ENCODE data around the gene BPIFA1. TPM values are rescaled to one million over a fixed set of nuclear protein-coding genes. Genes with fewer than 3 reads are reported as not detected.

The BPIFA1 gene
- total and polyA plus RNA-seq, 2 of the 8 experiments (the other 6 are each of a cell fraction or from before 2014, with no cell fraction given) = not detected

DNA sequence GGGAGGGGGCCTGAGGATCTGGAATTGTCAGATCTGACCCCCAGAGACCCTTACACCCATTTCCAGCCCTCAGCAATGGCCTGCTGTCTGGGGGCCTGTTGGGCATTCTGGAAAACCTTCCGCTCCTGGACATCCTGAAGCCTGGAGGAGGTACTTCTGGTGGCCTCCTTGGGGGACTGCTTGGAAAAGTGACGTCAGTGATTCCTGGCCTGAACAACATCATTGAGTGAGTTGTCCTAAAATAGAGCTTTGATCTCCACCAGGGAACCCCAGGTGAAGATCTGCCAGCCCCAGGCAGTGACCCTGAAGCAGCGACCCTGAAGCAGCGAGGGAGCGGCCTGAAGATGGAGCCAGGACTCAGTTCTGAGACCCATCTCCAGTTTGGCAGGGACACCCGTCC is 2.2 kb downstream of the BPIFA1 start:
- H4K5ac ChIP-seq (ENCODE audit: insufficient read length, low read depth, low read length) = no peak overlapping the region
- H2BK15ac ChIP-seq (ENCODE audit: low read length) = no peak overlapping the region
- H3K4me2 ChIP-seq (ENCODE audit: insufficient read depth in 1 of 2, low read depth in 2 of 2, low read length in 2 of 2) = no peak overlapping the region
- H3K18ac ChIP-seq (ENCODE audit: extremely low read depth, low read length) = no peak overlapping the region
- H3K23ac ChIP-seq (ENCODE audit: insufficient read length) = no peak overlapping the region
- H3K9ac ChIP-seq (replicated peaks in 1 of 4; ENCODE audit: extremely low read depth in 1 of 4, low read depth in 3 of 4, low read length in 3 of 4) = no peak overlapping the region
- H3K4me1 ChIP-seq (replicated peaks in 1 of 4; ENCODE audit: control insufficient read depth in 3 of 4, insufficient read depth in 4 of 4, low read length in 3 of 4) = no peaks in the 10 kb centered on the region
- H2BK20ac ChIP-seq (ENCODE audit: low read length) = no peak overlapping the region
- no peaks in the 10 kb centered on the region for H4K20me1 ChIP-seq (replicated peaks in 1 of 2; ENCODE audit: control insufficient read depth in 1 of 2, insufficient read depth in 2 of 2, low read length in 2 of 2)
- no peak overlapping the region for H3K27ac ChIP-seq (ENCODE audit: low read depth, low read length)
- DNase-seq (ENCODE audit: low read depth in 1 of 2, low spot score in 2 of 2) (no peak), FAIRE-seq (no peak)
- H3K4ac ChIP-seq (replicated peaks; ENCODE audit: insufficient read length, low read depth, low read length) = no peak overlapping the region
- no peaks in the 10 kb centered on the region for H3K27me3 ChIP-seq (replicated peaks in 1 of 4; ENCODE audit: control insufficient read depth in 3 of 4, extremely low read depth in 1 of 4, insufficient read depth in 3 of 4, low read length in 3 of 4)
- 74% methylated on average over 6 of the region's 6 CpGs; no CpG with 5 or more reads in 1 of the 2 experiments for WGBS, 2 experiments (ENCODE audit: extremely low coverage in 1 of 2, insufficient coverage in 1 of 2, insufficient read length in 1 of 2, insufficient replicate concordance in 2 of 2, low coverage in 1 of 2, low lambda C conversion rate in 2 of 2, missing lambda C conversion rate in 1 of 2)
- no peak overlapping the region for H2BK120ac ChIP-seq (replicated peaks; ENCODE audit: low read depth, low read length)
- H2BK12ac ChIP-seq (ENCODE audit: low read depth, low read length) = no peak overlapping the region
- H3K9me3 ChIP-seq (ENCODE audit: insufficient read depth in 2 of 2, low read depth in 1 of 2, low read length in 1 of 2) = no peaks in the 10 kb centered on the region
- no peak overlapping the region for H2AK5ac ChIP-seq (ENCODE audit: low read depth, low read length)
- H3K79me1 ChIP-seq (ENCODE audit: low read depth, low read length) = no peaks in the 10 kb centered on the region
- no peak overlapping the region for H3K56ac ChIP-seq (replicated peaks; ENCODE audit: insufficient read length, low read depth, low read length)
- ChIA-PET POLR2A (ENCODE audit: partially characterized antibody) (no interaction called here), CTCF (ENCODE audit: partially characterized antibody) (interaction anchor here (4.1 kb wide), 1 partner anchor 24 kb away, joined by 14 read pairs; no protein-coding TSS in a partner anchor)
- no peak overlapping the region for H2AFZ ChIP-seq (ENCODE audit: low read length)
- no peak overlapping the region for H3K14ac ChIP-seq (ENCODE audit: insufficient read length)
- H4K91ac ChIP-seq (replicated peaks; ENCODE audit: insufficient read length, low read length) = no peak overlapping the region
- H3K79me2 ChIP-seq (ENCODE audit: control insufficient read depth in 1 of 2, insufficient read depth in 2 of 2, low read length in 2 of 2) = no peaks in the 10 kb centered on the region
- H3K4me3 ChIP-seq (ENCODE audit: extremely low read depth in 1 of 4, insufficient read depth in 2 of 4, low read depth in 3 of 4, low read length in 4 of 4) = no peak overlapping the region
- no peak overlapping the region for H4K8ac ChIP-seq (ENCODE audit: extremely low read depth, insufficient read depth, low read length)
- H3K36me3 ChIP-seq (ENCODE audit: control insufficient read depth in 2 of 4, insufficient read depth in 4 of 4, low read length in 3 of 4) = no peaks in the 10 kb centered on the region
- H2BK5ac ChIP-seq (ENCODE audit: low read depth, low read length) = no peak overlapping the region
- H3K23me2 ChIP-seq (ENCODE audit: low read depth, low read length) = peaks cover 3% of the 10 kb centered on the region; the same call in 1 of the 2 replicates
- TF ChIP-seq, protein P1, sequence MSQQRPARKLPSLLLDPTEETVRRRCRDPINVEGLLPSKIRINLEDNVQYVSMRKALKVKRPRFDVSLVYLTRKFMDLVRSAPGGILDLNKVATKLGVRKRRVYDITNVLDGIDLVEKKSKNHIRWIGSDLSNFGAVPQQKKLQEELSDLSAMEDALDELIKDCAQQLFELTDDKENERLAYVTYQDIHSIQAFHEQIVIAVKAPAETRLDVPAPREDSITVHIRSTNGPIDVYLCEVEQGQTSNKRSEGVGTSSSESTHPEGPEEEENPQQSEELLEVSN (IDR thresholded peaks at IDR 0.05) = no peak
- TF ChIP-seq, protein P2, sequence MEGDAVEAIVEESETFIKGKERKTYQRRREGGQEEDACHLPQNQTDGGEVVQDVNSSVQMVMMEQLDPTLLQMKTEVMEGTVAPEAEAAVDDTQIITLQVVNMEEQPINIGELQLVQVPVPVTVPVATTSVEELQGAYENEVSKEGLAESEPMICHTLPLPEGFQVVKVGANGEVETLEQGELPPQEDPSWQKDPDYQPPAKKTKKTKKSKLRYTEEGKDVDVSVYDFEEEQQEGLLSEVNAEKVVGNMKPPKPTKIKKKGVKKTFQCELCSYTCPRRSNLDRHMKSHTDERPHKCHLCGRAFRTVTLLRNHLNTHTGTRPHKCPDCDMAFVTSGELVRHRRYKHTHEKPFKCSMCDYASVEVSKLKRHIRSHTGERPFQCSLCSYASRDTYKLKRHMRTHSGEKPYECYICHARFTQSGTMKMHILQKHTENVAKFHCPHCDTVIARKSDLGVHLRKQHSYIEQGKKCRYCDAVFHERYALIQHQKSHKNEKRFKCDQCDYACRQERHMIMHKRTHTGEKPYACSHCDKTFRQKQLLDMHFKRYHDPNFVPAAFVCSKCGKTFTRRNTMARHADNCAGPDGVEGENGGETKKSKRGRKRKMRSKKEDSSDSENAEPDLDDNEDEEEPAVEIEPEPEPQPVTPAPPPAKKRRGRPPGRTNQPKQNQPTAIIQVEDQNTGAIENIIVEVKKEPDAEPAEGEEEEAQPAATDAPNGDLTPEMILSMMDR (IDR thresholded peaks at IDR 0.05; ENCODE audit: control extremely low read depth in 1 of 3, insufficient read depth in 1 of 3, low read depth in 1 of 3, low read length in 3 of 3) = no peak
- TF ChIP-seq, protein P3, sequence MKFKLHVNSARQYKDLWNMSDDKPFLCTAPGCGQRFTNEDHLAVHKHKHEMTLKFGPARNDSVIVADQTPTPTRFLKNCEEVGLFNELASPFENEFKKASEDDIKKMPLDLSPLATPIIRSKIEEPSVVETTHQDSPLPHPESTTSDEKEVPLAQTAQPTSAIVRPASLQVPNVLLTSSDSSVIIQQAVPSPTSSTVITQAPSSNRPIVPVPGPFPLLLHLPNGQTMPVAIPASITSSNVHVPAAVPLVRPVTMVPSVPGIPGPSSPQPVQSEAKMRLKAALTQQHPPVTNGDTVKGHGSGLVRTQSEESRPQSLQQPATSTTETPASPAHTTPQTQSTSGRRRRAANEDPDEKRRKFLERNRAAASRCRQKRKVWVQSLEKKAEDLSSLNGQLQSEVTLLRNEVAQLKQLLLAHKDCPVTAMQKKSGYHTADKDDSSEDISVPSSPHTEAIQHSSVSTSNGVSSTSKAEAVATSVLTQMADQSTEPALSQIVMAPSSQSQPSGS (IDR thresholded peaks at IDR 0.05; ENCODE audit: low read length) = no peak
- no peak for TF ChIP-seq RBBP5 (IDR thresholded peaks at IDR 0.05; ENCODE audit: borderline replicate concordance, low read depth, low read length)
- TF ChIP-seq TBP (IDR thresholded peaks at IDR 0.05; ENCODE audit: low read depth, low read length) = no peak
- no peak for TF ChIP-seq ASH2L (IDR thresholded peaks at IDR 0.05; ENCODE audit: low read length)
- TF ChIP-seq TAF7 (optimal IDR thresholded peaks at IDR 0.05; ENCODE audit: borderline replicate concordance, low read depth, low read length) = no peak
- TF ChIP-seq SP2 (IDR thresholded peaks at IDR 0.05; ENCODE audit: low read length) = no peak
- TF ChIP-seq CHD1 (IDR thresholded peaks at IDR 0.05; ENCODE audit: low read depth, low read length) = no peak
